ENCODE data around the gene RUSF1.
"Not testable (repeated sequence)": the region's sequence is repeated elsewhere in the genome, so short reads cannot be mapped to it uniquely, and the experiment has no call there.

RUSF1 gene

DNA sequence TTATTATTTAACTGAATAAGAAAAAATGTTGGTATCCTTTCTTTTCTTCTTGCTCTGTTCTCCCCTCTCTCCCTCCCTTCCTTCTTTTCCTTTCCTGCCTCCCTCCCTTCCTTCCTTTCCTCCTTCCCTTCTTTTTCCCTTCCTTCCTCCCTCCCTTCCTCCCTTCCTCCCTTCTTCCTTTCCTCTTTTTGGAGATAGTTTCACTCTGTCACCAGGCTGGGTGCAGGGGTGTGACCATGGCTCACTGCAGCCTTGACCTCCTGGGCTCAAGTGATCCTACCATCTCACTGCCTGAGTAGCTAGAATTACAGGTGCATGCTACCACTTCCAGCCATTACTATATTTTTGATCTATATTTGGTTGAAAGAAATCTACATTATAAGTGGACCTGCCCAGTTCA, 5.7 kb upstream of the RUSF1 start:
- no peak for DNase-seq

- DNase-seq, result no peak
Measured at GRCh38 chr16:31513126-31513525, 4.9 kb upstream of the RUSF1 start.

DNA sequence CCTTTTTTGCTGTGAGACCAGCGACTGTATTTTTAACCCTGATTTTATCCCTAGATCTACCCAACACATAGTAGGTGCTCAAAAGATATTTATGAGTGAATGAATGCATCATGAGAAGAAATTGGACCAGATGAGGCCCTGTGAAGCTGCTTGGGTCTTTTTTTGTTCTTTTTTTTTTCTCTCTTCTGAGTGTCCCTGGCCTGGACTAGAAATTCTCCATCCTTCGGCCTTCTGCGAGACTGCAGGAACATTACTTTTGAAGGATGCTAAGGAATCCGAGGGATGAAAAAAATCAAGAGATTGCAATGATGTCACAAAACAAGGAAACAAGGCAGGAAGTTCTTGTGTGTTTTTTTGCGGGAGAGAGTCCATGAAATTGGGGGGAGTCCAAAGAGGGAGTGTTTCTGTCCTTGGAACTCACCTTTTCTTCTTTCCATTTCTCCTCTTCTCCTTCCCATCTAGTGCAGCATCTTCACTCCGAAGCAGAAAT, 560 bp upstream of the RUSF1 start:
- DNase-seq, result no peak

DNA sequence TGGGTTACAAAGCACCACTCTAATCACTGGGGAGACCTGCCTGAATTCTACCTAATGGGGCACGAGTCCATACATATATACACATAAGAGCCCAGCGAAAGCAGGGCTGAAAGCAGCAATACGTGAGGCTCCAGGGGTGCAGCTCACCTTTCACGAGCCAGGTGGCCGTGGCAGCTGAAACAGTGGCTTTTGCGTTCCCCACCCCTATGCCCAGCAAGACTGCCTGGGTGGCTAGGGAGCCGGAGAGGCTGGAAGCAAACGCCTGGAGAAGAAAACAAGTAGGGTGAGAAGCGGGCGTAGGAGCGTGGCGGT, 618 bp downstream of the RUSF1 start:
- no peak for DNase-seq

DNA sequence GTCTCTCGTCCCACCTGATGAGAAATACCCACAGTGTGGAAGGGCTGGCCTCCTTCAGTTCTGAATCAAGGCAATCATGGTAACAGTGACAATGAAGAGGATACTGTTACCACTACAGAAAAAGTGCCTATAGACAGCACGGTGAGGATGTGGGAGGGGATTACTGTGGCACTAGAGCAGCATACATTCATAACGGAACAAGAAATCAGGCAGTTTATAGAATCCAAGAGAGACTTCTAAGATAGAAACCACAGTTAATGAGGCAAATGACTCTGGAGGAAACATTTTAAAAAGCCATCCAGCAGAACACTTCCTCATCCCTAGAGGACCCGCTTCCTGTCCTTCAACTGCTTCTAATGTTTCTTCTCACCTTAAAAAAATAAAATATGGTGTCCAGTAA, 2.7 kb downstream of the RUSF1 start:
- peak in 1 of 5 experiments; percentile 85 for DNase-seq

- DNase-seq, result no peak
Measured at GRCh38 chr16:31504159-31504558, 4.0 kb downstream of the RUSF1 start.

GRCh38 chr16:31503555-31503954, 4.6 kb downstream of the RUSF1 start:
- DNase-seq, result not testable (repeated sequence)

DNA sequence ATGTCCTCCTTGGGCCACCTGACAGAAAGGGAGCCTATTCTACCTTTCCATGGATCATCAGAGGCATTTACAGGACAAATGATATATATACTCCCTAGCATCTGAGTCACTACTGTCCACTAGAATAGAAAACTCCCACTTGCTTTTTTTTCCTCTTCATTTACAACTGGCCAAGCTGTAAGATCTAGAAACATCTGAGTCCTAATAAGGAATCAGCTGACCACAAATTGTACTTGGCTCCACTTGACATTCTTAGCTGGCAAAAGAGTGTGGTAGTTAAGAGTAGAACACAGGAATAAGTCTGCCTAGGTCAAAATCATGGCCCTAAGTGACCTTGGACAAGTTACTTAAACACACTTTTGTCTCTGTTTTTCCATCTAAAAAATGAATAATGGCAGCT, 5.2 kb downstream of the RUSF1 start:
- no peak for DNase-seq

- no peak for DNase-seq
Measured at GRCh38 chr16:31501966-31502348, 6.2 kb downstream of the RUSF1 start.

- DNase-seq, result no peak
Measured at GRCh38 chr16:31501226-31501965, 6.8 kb downstream of the RUSF1 start.

DNA sequence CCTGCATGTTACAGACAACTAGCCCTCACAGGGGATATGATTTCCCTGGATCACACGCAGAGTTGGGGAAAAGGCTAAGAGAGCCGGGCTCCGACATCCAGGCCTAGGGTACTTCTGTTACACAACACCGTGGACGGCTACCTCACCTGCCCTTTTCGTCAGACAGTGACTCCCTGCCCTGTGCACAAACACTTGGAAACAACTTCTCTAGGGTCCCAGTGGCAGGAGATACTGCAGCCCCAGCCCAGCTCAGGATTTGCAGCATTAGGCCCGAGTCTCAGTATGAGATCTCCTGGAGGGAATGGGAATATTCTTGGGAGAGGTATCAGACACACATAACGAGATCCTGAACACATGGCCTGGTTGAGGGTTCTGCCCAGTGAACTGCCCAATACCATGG, 8.3 kb downstream of the RUSF1 start:
- DNase-seq, result no peak

DNA sequence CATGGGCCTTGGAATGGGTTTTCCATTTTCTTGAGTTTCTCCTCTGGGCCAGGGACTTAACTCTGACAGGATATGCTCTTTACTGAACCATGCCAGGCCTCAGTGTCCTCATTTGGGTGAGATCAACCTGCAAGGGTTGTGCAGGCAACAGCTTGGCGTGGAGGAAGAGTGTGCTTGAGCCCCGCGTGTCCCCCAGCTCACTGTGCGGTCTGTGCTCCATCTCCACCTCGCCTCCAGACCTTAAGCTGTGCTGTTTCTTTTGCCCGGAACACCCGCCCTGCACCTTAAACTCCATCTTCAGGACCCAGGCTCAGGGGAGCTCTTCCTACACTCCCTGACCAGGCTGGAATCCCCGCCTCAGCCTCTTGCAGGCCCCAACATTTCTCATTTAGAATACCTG, 9.7 kb downstream of the RUSF1 start:
- DNase-seq, result no peak

DNA sequence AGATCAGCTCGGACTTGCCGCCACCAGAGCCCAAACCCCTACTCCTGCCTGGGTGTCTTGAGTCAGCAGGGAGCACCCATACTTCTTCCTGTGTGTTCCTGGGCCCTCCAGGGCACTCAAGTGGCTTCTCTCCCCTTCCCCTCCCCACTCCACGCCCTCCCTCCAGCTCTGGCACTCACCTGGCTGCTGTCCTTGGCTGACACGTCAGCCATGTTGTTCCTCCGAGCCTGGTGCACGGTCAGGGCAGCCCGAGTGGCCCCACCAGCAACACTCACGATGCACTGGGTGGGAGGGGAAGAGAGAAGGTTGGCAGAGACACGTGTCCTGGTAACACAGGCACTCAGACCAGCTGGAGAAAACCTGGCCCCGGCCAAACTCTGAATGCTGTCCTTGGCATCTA, 11.5 kb downstream of the RUSF1 start:
- no peak for DNase-seq

DNA sequence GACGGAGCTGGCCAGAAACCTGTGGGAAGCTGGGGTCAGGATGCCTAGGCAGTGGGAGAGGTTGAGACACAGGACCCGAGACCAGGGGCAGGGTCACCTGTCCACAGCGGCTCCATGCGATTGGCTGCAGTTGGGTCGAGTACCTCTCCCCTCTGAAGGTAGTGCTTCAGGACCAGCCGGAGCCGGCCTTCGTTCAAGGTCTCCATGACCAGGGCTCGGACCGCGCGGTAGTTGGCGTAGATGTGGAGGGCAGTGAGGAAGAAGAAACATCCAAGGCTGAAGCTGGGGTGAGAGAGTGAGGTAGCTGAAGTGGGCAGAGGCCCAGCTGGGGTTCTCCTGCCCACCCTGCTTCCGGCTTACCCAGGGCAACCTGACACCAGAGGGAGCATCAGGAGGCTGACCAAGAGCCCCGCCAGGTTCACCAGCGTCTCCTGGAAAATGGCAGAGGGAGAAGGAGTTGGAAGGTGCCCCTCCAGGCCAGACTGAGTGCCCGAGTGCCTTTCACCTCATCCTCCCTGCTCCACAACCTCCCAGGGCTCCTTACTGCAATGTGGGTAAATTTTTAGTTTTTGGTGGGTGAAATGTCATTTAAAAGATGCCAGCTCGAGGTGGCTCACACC, 14.6 kb downstream of the RUSF1 start:
- no peak for DNase-seq

DNA sequence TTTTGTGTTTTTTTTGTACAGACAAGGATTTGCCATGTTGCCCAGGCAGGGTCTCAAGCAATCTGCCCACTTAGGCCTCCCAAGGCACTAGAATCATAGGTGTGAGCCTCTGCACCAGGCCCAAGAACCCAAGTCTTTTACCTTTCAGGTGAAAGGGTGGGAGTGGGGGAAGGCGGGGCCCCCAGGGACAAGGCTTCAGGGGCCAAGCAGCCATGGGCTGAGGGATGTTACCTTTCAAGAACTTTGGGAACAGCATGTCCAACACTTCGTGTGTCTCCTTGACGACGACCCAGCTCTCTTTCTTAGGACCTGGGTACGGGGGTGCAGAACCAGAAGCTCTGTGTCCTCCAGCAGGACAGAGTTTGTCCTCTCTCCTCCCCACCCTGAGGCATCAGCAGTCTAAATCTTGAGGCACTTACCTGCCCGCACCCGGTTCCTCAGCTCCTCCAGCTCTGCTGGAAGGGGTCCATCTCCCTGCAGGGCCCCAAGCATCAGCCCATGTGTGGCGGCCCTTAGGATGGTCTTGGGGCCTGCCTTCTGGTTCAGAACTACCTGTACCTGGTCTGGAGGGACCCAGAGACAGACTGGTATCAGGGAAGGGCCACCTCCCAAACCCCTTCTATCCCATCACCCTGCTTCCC, 16.3 kb downstream of the RUSF1 start:
- DNase-seq, result no peak

- no peak for DNase-seq
Measured at GRCh38 chr16:31489616-31490584, 18.3 kb downstream of the RUSF1 start.

- DNase-seq, result no peak
Measured at GRCh38 chr16:31489298-31489564, 19.0 kb downstream of the RUSF1 start.

GRCh38 chr16:31488468-31489297, 19.5 kb downstream of the RUSF1 start:
- DNase-seq, result no peak

DNA sequence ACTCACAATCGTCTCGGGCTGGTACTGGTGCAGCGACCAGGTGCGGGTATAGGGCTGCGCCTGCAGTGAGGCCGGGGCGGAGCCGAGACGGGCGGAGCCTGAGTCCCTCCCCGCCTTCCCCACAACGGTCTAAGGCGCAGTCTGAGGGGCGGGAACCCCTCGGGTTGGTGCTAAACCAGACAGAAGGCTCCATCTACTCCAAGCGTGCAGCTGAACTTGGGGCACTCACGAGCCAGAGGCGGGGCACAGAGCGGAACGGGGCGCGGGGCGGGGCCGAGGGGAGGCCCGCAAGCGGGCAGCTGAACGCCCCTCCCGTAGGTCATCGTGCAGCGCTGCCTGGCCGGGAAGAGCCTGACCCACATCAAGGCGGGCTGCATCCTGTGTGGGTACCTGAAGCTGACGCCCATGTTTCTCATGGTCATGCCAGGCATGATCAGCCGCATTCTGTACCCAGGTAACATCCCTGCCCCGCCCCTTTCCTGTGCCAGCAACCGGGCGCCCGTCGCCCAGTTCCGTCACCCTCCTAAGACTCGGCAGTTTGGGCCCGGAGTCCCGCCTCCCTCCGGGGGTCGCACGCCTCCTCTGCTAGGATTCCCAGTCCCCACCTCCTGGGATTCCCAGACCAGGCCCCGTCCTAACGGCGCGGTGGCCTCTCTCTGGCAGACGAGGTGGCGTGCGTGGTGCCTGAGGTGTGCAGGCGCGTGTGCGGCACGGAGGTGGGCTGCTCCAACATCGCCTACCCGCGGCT, 20.3 kb downstream of the RUSF1 start:
- peak; percentile 49 to 75 (median 72) for DNase-seq

DNA sequence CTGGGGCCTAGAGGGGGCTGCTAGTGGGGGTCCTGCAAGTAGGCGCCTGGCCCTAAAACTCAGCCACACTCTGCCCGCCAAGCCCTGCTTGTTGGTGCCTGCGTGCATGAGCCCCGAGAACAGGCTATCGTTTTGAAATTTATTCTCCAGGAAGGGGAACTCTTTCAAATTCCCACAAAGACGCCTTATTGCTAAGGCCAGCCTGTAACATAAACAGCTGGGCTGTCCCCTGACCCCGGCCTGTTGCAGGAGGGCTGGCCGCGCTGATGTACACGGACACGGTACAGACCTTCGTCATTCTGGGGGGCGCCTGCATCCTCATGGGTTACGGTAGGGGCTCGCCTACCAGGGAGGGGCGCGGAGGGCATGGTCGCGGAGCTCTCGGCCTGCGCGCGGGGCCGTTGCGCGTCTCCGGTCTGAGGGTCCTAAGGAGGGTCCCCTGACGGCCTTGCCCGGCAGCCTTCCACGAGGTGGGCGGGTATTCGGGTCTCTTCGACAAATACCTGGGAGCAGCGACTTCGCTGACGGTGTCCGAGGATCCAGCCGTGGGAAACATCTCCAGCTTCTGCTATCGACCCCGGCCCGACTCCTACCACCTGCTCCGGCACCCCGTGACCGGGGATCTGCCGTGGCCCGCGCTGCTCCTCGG, 21.0 kb downstream of the RUSF1 start:
- DNase-seq, result no peak

- DNase-seq, result no peak
Measured at GRCh38 chr16:31486045-31486444, 22.1 kb downstream of the RUSF1 start.
